ENCODE measurements around the gene COLEC11.

DNA sequence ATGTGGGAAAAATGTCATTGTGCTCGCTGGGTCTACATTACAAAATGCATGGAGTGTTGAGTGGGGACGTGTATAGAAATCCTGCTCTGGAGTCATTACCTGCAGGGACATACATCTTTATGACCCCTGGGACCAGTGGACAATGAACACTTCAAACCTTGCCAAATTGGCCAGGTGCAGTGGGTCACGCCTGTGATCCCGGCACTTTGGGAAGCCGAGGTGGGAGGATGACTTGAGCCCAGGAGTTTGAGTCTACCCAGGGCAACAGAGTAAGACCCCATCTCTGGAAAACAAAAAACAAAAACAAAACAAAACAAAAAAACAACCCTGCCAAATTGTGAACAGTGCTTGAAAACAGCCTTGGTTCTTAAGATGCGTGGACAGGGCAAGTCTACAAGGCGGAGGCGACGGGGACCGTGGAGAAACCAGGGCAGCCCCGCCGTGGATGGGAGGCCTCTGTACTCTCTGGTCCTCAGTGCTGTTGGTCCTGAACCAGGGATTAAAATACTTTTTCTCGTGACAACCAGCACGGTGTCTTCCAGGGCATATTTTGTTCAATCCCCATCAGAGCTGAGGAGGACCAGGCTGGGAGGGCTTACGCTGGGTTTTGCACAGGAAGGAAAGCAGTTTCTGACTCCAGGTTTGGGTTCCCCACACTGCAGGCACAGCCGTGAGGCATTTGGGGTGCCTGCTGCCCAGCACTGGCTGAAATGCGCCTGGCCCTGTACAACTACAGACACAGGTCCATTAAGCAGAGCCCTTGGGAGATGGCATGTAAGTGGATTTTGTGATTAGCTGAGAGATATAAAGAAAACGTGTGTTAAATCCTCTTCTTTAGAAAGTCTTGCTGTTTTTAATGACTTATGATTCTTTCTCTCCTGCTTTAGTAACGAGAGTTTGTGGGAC is 13.7 kb downstream of the COLEC11 start:
- no peak for TF ChIP-seq POLR2A (IDR thresholded peaks at IDR 0.05; ENCODE audit: low read length)
- no peak for TF ChIP-seq GATA1 (IDR thresholded peaks at IDR 0.05; ENCODE audit: low read depth, low read length)

Measured in erythroblast (primary cell).